Measurements from ENCODE around the gene SUPT5H.

SUPT5H gene

DNA sequence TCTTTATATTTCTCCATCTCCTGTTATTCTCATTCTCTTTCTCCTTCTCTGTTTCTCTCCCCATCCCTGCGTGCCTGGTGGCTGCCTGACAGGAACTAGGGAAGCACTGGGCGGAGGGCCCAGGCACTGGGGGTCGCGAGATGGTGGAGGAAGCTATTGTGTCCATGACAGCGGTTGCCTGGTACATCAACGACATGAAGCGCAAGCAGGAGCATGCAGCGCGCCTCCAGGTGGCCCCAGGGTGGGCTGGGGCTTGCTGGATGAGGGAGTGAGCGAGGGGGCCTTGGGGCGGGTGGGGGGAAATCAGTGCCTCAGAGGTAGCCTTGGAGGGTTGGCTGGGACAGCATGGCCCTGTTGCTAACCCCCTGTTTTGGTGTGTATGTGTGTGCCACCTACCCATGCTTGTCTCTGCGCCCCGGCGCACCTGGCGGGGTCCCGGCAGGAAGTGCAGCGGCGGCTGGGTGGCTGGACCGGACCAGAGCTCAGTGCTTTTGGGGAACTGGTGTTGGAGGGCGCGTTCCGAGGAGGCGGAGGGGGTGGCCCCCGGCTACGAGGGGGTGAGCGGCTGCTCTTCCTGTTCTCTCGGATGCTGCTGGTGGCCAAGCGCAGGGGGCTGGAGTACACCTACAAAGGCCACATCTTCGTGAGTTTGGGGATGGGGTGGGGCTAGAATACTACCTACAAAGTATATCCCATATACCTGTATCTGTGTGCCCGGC lies 27.8 kb upstream of the SUPT5H start:
- H3K4me3 ChIP-seq (ENCODE audit: low read depth, low read length) = no peak overlapping the region
- TF ChIP-seq MYC (IDR thresholded peaks at IDR 0.05; ENCODE audit: low read depth, low read length) = no peak
- TF ChIP-seq, protein P1, sequence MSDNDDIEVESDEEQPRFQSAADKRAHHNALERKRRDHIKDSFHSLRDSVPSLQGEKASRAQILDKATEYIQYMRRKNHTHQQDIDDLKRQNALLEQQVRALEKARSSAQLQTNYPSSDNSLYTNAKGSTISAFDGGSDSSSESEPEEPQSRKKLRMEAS (IDR thresholded peaks at IDR 0.05; ENCODE audit: low read depth, low read length) = no peak
- TF ChIP-seq POLR2A (IDR thresholded peaks at IDR 0.05; ENCODE audit: extremely low read depth, insufficient read length) = no peak
- TF ChIP-seq, protein P2, sequence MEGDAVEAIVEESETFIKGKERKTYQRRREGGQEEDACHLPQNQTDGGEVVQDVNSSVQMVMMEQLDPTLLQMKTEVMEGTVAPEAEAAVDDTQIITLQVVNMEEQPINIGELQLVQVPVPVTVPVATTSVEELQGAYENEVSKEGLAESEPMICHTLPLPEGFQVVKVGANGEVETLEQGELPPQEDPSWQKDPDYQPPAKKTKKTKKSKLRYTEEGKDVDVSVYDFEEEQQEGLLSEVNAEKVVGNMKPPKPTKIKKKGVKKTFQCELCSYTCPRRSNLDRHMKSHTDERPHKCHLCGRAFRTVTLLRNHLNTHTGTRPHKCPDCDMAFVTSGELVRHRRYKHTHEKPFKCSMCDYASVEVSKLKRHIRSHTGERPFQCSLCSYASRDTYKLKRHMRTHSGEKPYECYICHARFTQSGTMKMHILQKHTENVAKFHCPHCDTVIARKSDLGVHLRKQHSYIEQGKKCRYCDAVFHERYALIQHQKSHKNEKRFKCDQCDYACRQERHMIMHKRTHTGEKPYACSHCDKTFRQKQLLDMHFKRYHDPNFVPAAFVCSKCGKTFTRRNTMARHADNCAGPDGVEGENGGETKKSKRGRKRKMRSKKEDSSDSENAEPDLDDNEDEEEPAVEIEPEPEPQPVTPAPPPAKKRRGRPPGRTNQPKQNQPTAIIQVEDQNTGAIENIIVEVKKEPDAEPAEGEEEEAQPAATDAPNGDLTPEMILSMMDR (IDR thresholded peaks at IDR 0.05; ENCODE audit: low read depth, low read length) = no peak
- DNase-seq (ENCODE audit: low read depth) = no peak

DNA sequence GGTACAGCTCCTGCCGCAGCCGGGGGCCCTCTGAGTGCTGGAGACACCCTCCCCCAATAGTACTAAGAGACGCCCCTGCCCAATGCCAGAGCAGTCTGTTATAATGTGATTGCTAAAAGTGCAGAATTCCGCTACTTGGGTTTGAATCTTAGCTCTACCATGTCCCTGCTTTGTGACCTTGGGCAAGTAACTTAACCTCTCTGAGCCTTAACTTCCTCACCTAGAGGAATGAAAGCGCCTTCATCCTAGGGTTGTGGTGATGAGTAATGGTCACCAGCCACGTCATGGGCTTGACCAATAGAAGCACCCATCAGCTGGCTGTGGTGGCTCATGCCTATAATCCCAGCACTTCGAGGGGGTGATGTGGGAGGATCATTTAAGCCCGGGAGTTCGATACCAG lies 26.4 kb upstream of the SUPT5H start:
- H3K4me3 ChIP-seq (ENCODE audit: low read depth, low read length) = no peak overlapping the region
- DNase-seq (ENCODE audit: low read depth) = no peak
- TF ChIP-seq MYC (IDR thresholded peaks at IDR 0.05; ENCODE audit: low read depth, low read length) (no peak), POLR2A (IDR thresholded peaks at IDR 0.05; ENCODE audit: extremely low read depth, insufficient read length) (no peak)
- TF ChIP-seq, protein P2 (IDR thresholded peaks at IDR 0.05; ENCODE audit: low read depth, low read length) = no peak
- TF ChIP-seq, protein P1 (IDR thresholded peaks at IDR 0.05; ENCODE audit: low read depth, low read length) = no peak

DNA sequence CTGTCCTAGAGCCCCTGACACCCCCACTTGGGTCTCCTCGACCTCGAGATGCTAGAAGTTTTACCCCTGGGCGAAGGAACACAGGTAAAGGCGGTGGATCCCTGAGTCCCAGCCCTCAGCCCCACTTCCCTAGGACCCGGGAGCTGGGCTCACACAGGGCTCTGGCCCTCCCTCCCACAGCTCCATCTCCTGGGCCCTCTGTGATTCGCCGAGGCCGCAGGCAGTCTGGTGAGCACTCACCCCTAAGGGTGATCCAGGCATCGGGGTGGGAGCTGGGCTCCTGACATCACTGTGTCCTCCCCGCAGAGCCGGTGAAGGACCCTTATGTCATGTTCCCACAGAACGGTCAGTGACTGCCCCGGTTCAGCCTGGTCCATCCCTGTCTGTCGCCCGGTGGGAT lies 24.6 kb upstream of the SUPT5H start:
- TF ChIP-seq POLR2A (IDR thresholded peaks at IDR 0.05; ENCODE audit: extremely low read depth, insufficient read length) (no peak), MYC (IDR thresholded peaks at IDR 0.05; ENCODE audit: low read depth, low read length) (no peak)
- TF ChIP-seq, protein P1 (IDR thresholded peaks at IDR 0.05; ENCODE audit: low read depth, low read length) = no peak
- TF ChIP-seq, protein P2 (IDR thresholded peaks at IDR 0.05; ENCODE audit: low read depth, low read length) = no peak
- DNase-seq (ENCODE audit: low read depth) = no peak
- H3K4me3 ChIP-seq (ENCODE audit: low read depth, low read length) = no peak overlapping the region

DNA sequence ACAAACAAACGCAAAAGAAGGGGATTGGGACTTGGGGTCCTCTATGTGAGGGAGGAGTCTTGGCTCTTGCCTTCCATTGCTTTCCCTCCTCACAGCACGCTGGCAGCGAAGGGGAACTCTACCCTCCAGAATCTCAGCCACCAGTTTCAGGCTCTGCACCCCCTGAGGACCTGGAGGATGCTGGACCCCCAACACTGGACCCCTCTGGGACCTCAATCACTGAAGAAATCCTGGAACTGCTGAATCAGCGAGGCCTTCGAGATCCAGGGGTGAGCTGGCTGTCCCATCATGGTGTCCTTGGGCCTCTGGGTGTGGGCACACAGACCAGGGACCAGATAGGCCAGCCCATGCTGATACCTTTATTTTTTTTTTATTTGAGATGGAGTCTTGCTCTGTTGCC lies 23.4 kb upstream of the SUPT5H start:
- DNase-seq (ENCODE audit: low read depth) = no peak
- TF ChIP-seq POLR2A (IDR thresholded peaks at IDR 0.05; ENCODE audit: extremely low read depth, insufficient read length) (no peak), MYC (IDR thresholded peaks at IDR 0.05; ENCODE audit: low read depth, low read length) (no peak)
- no peak overlapping the region for H3K4me3 ChIP-seq (ENCODE audit: low read depth, low read length)

DNA sequence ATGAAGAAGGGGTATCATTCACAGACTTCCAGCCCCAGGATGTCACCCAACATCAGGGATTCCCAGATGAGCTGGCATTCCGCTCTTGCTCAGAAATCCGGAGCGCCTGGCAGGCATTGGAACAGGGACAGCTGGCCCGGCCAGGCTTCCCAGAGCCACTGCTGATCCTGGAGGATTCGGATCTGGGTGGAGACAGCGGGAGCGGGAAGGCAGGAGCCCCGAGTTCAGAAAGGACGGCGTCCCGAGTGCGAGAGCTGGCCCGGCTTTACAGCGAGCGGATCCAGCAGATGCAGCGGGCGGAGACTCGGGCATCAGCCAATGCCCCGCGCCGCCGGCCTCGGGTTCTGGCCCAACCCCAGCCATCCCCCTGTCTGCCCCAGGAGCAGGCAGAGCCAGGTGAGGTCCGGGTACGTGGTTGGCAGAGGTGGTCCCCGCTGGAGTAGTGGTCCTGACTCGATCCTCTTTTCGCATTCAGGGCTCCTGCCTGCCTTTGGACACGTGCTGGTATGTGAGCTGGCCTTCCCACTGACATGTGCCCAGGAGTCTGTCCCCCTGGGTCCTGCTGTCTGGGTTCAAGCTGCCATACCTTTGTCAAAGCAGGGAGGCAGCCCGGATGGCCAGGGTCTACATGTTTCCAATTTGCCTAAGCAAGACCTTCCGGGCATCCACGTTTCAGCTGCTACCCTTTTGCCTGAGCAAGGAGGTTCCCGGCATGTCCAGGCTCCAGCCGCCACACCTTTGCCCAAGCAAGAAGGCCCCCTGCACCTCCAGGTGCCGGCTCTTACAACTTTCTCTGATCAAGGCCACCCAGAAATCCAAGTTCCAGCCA lies 21.9 kb upstream of the SUPT5H start:
- no peak for DNase-seq (ENCODE audit: low read depth)
- TF ChIP-seq, protein P1 (IDR thresholded peaks at IDR 0.05; ENCODE audit: low read depth, low read length) = no peak
- TF ChIP-seq, protein P2 (IDR thresholded peaks at IDR 0.05; ENCODE audit: low read depth, low read length) = no peak
- TF ChIP-seq POLR2A (IDR thresholded peaks at IDR 0.05; ENCODE audit: extremely low read depth, insufficient read length) (no peak), MYC (IDR thresholded peaks at IDR 0.05; ENCODE audit: low read depth, low read length) (no peak)
- H3K4me3 ChIP-seq (ENCODE audit: low read depth, low read length) = no peak overlapping the region

GRCh38 chr19:39424934-39425333 lies 20.4 kb upstream of the SUPT5H start:
- no peak for TF ChIP-seq MYC (IDR thresholded peaks at IDR 0.05; ENCODE audit: low read depth, low read length)
- no peak overlapping the region for H3K4me3 ChIP-seq (ENCODE audit: low read depth, low read length)
- DNase-seq (ENCODE audit: low read depth) = no peak
